ENCODE data around the gene PRKAR2B.
"Not testable (repeated sequence)": the region's sequence is repeated elsewhere in the genome, so short reads cannot be mapped to it uniquely, and the experiment has no call there.

GRCh38 chr7:107041764-107042163 lies 2.7 kb upstream of the PRKAR2B start:
- not testable (repeated sequence) for TF ChIP-seq CTCF (conservative IDR thresholded peaks at IDR 0.05; ENCODE audit: low read depth in 2 of 2); EZH2 (IDR thresholded peaks at IDR 0.05; ENCODE audit: low read depth, unreplicated experiment); REST (IDR thresholded peaks at IDR 0.05; ENCODE audit: unreplicated experiment); ZNF114 (CRISPR knock-in tag; IDR thresholded peaks at IDR 0.05)

All from GM23338 (cell line).